Measurements from ENCODE around the gene DUSP9. TPM values are rescaled to one million over a fixed set of nuclear protein-coding genes. Genes with fewer than 3 reads are reported as not detected.

Gene DUSP9
- total RNA-seq = 86.2 and 87.3 TPM in 2 replicates
- 48.2 and 75.5 TPM in 2 replicates for polyA plus RNA-seq

- Histone ChIP-seq H3K36me3 (replicated peaks; ENCODE audit: insufficient read depth, low read depth) (no peaks in the 10 kb centered on the region), H3K4me3 (no peak within 1 kb of the TSS), H4K20me1 (ENCODE audit: insufficient read depth, poor library complexity, severe bottlenecking) (no peaks in the 10 kb centered on the region), H3K27ac (no peak within 1 kb of the TSS), H3K4me2 (peak within 1 kb of the TSS; percentile 74), H3K9me2 (replicated peaks; ENCODE audit: insufficient read depth) (no peaks in the 10 kb centered on the region), H3K9me3 (ENCODE audit: low read depth) (no peaks in the 10 kb centered on the region), H3K79me2 (no peaks in the 10 kb centered on the region), H3K27me3 (peaks cover 8% of the 10 kb centered on the region), H3K4me1 (ENCODE audit: insufficient read depth) (no peaks in the 10 kb centered on the region), H2AFZ (no peak within 1 kb of the TSS)
- WGBS (ENCODE audit: low lambda C conversion rate, missing lambda C conversion rate) = 63% methylated on average over 26 of the region's 53 CpGs
- TF ChIP-seq CTCF (IDR thresholded peaks at IDR 0.05; ENCODE audit: poor library complexity) (no peak), EZH2 (IDR thresholded peaks at IDR 0.05; ENCODE audit: borderline replicate concordance) (no peak), EZH2phosphoT487 (IDR thresholded peaks at IDR 0.05; ENCODE audit: low read depth, severe bottlenecking, unreplicated experiment) (no peak)
- peak; percentile 72 for DNase-seq (ENCODE audit: low spot score)
These were observed at the start of gene DUSP9 for GRCh38 chrX:153646620-153647373. DUSP9 (plus strand) TSS chrX:153647203; CDS start chrX:153647954, 751 bp downstream.

DNA sequence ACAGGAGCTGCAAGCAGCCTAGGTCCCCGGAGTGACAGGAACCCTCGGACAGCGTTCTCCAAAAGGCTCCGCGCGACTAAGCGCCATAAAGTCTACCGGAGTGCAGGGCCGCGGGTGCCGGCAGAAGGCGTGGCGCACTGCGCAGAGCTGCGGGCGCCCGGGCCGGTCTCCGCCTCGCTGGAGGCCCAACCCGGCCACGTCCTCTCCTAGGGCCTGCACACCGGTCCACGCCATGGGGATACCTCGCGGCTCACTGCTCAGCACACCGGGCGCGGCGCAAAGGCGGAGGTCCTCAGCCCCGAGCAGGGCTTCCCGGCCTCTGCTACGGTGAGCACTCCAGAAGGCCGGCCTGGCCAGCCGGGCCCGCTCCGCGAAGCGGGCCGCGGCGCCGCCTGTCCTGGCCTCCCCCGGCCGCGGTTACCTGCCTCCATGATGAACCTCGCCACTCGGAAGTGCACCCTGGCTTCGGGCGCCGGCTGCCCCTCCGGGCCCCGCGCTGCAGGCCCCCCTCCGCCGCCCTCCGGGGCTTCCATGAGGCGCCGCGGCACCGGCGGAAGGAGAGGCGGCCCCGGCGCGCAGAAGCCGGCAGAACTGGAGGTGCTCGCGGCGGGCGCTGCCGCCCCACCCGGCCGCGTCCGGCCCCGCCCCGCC, 48.3 kb upstream of the DUSP9 start, which contains the start of gene CCNQ:
TSS of gene CCNQ (minus strand) at position 599 of the 651 bp plus-strand sequence. CDS start at position 533, 66 bp downstream.
- H3K36me3 ChIP-seq (replicated peaks; ENCODE audit: insufficient read depth, low read depth) = no peaks in the 10 kb centered on the region
- peaks cover 4% of the 10 kb centered on the region for H3K4me1 ChIP-seq (ENCODE audit: insufficient read depth)
- no peaks in the 10 kb centered on the region for H3K9me3 ChIP-seq (ENCODE audit: low read depth)
- peak within 1 kb of the TSS; percentile 87 for H3K4me2 ChIP-seq
- H3K27ac ChIP-seq = peak within 1 kb of the TSS; percentile 73
- H3K4me3 ChIP-seq = peak within 1 kb of the TSS; percentile 52
- TF ChIP-seq CTCF (IDR thresholded peaks at IDR 0.05; ENCODE audit: poor library complexity) (no peak), EZH2phosphoT487 (IDR thresholded peaks at IDR 0.05; ENCODE audit: low read depth, severe bottlenecking, unreplicated experiment) (no peak), EZH2 (IDR thresholded peaks at IDR 0.05; ENCODE audit: borderline replicate concordance) (no peak)
- H3K9me2 ChIP-seq (replicated peaks; ENCODE audit: insufficient read depth) = no peaks in the 10 kb centered on the region
- H2AFZ ChIP-seq = peak within 1 kb of the TSS; percentile 28
- WGBS (ENCODE audit: low lambda C conversion rate, missing lambda C conversion rate) = 49% methylated on average over 26 of the region's 79 CpGs
- H4K20me1 ChIP-seq (ENCODE audit: insufficient read depth, poor library complexity, severe bottlenecking) = no peaks in the 10 kb centered on the region
- DNase-seq (ENCODE audit: low spot score) = peak; percentile 55
- H3K79me2 ChIP-seq = peaks cover 17% of the 10 kb centered on the region
- no peaks in the 10 kb centered on the region for H3K27me3 ChIP-seq

GRCh38 chrX:153599192-153600031, 47.6 kb upstream of the DUSP9 start:
- Histone ChIP-seq H3K4me2 (peak overlapping the region; percentile 87), H4K20me1 (ENCODE audit: insufficient read depth, poor library complexity, severe bottlenecking) (no peaks in the 10 kb centered on the region), H3K36me3 (replicated peaks; ENCODE audit: insufficient read depth, low read depth) (no peaks in the 10 kb centered on the region), H3K9me3 (ENCODE audit: low read depth) (no peaks in the 10 kb centered on the region), H3K27ac (peak overlapping the region; percentile 60), H3K79me2 (peaks cover 17% of the 10 kb centered on the region), H3K9me2 (replicated peaks; ENCODE audit: insufficient read depth) (no peaks in the 10 kb centered on the region), H3K27me3 (no peaks in the 10 kb centered on the region), H3K4me3 (peak overlapping the region; percentile 37), H3K4me1 (ENCODE audit: insufficient read depth) (peaks cover 4% of the 10 kb centered on the region), H2AFZ (peak overlapping the region; percentile 28)
- peak; percentile 93 for DNase-seq (ENCODE audit: low spot score)
- TF ChIP-seq CTCF (IDR thresholded peaks at IDR 0.05; ENCODE audit: poor library complexity) (no peak), EZH2 (IDR thresholded peaks at IDR 0.05; ENCODE audit: borderline replicate concordance) (no peak), EZH2phosphoT487 (IDR thresholded peaks at IDR 0.05; ENCODE audit: low read depth, severe bottlenecking, unreplicated experiment) (no peak)
- WGBS (ENCODE audit: low lambda C conversion rate, missing lambda C conversion rate) = 54% methylated on average over 55 of the region's 79 CpGs
